ENCODE data around the gene CNNM3. TPM values are rescaled to one million over a fixed set of nuclear protein-coding genes. Genes with fewer than 3 reads are reported as not detected.

The CNNM3 gene
- total RNA-seq, 1 donor from 2014 or later = 25.7 TPM

- intact Hi-C loops (cut with micrococcal nuclease) = loop anchor here (1.0 kb wide), 2 partner anchors 19 to 22 kb away; partner anchors contain the start of gene CNNM3
These were observed 22.6 kb downstream of the CNNM3 start for GRCh38 chr2:96838345-96839292.

DNA sequence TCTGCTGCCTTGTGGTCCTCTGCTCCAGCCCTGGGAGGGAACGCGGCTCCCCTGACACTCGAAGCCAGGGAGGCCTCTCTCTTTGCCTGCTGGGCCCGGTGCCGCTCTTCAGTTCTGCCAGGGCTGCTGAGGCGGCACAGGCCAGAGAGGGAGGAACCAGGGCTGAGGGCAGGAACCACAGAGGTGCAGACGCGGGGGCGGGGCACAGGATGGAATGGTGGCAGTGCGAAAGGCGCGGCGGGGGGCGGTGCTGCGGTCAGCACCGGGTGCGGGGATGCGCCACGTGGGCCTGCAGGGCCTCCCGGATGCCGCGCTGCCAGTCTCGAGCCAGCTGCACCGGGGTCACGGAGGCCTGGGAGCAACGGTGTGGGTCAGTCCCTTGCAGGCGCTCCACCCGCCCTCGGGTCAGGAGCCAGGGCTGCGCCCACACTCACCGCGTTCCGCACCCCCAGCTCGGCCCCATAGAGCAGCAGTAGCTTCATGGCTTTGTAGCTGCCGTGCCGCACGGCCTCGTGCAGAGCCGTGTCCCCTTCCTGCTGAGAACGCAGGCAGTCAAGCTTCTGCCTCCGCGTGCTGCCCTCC lies 23.3 kb downstream of the CNNM3 start:
- intact Hi-C loops (cut with micrococcal nuclease) = loop anchor here (1.0 kb wide), 2 partner anchors 18 to 23 kb away; partner anchors contain the start of gene CNNM3

- intact Hi-C loops (cut with micrococcal nuclease) = loop anchor here (1.0 kb wide), 2 partner anchors 17 to 24 kb away; partner anchors contain the start of gene CNNM3
These were observed 24.1 kb downstream of the CNNM3 start for GRCh38 chr2:96839875-96840850.

GRCh38 chr2:96841701-96842495 lies 25.8 kb downstream of the CNNM3 start:
- intact Hi-C loops (cut with micrococcal nuclease) = no loop called here

GRCh38 chr2:96842600-96842999 lies 26.5 kb downstream of the CNNM3 start:
- intact Hi-C loops (cut with micrococcal nuclease) = no loop called here

- intact Hi-C loops (cut with micrococcal nuclease) = no loop called here
These were observed 27.6 kb downstream of the CNNM3 start, which contains the start of gene ANKRD23 for GRCh38 chr2:96843538-96844268. Gene ANKRD23 (minus strand): TSS chr2:96844021. CDS start chr2:96843992, 29 bp downstream.

- intact Hi-C loops (cut with micrococcal nuclease) = no loop called here
These were observed 28.3 kb downstream of the CNNM3 start for GRCh38 chr2:96844405-96844808.

DNA sequence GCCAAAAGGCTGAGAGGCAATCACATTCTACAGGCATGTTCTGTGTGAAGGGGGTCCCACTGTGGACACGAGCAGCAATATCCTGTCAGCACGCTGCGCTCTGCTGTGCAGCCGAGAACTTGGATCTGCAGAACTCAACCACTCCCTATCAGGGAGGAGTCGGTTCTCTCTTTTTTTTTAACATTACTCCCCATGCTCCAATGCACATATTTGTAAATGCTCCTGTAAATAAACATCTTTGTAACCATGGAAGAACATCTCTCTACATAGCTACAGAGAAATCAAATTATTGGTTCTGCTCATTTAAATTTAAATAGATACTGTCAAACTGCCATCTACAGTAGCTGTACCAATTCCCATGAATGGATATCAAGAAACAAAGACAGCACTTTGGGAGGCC lies 30.8 kb downstream of the CNNM3 start:
- intact Hi-C loops (cut with micrococcal nuclease) = no loop called here

- intact Hi-C loops (cut with micrococcal nuclease) = no loop called here
These were observed 31.5 kb downstream of the CNNM3 start for GRCh38 chr2:96847586-96847985.

- intact Hi-C loops (cut with micrococcal nuclease) = no loop called here
These were observed 32.2 kb downstream of the CNNM3 start for GRCh38 chr2:96848264-96848663.

DNA sequence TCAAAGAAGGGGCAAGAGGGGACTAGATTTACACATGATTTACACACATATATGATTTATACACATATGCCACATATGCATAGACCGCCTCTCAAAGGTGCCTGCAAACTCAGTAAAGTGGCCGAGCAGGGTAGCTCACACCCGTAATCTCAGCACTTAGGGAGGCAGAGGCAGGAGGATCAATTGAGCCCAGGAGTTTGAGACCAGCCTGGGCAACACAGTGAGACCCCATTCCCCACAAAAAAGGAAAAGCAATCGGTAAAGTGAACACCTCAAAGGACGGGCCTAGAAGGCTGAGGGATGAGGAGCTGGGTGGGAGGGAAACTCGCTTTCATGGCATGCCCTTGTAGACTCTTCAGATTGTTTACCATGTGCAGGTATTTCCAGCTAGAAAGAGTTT lies 36.6 kb downstream of the CNNM3 start:
- intact Hi-C loops (cut with micrococcal nuclease) = no loop called here

DNA sequence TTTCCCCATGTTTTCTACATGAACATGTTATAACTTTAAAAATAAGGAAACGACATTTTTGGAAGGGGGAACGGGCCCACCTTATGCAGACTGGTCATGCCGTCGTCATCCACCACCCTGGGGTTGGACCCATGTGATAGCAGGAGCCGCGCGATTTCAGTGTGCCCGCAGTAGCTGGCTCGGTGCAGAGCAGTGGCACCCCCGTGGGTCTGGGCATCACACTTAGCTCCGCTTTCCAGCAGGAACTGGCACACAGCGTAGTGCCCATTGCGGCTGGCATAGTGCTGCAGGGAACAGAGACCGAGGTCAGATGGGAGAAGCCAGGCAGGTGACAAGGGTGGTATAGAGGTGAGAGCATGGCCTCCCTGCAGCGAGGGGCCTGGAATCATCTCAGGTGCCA lies 37.3 kb downstream of the CNNM3 start:
- intact Hi-C loops (cut with micrococcal nuclease) = no loop called here

- intact Hi-C loops (cut with micrococcal nuclease) = loop anchor here (1.0 to 5.0 kb wide), 4 partner anchors 18 to 320 kb away; partner anchors contain the start of genes ARID5A and KANSL3
These were observed 41.0 kb downstream of the CNNM3 start for GRCh38 chr2:96856776-96857666.

DNA sequence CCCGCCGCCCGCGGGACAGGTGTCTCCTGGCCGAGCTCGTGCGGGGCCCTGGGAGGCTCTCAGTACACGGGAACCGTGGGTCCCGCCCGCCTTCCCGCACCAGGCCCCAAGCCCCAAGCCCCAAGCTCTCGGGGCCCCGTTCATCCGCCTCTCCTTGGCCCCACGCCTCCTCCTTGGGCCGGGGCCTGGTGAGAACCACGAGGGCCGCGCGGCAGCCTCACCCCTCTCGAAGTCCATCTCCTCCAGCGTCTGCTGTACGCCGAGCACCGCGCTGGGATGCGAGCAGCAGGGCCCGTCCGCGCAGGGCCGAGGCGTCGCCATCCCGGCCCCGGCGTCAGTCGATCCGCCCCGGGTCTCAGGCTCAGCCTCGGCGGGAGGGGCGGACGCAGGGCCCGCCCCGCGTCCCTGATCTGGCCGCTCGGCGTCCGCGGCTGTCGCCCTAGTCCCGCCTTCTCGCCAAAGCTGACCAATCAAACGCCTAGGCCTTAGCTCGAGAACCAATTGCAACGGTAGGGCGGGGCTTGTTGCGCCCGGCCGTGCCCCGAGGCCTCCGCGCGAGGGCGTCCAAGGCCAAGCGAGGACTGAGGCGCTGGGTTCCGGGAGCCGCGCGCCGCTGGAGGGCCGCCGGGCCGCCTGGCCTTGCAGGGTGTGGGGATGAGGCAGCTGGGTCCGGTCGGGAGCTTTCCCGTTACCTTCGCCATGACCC lies 41.8 kb downstream of the CNNM3 start, which contains the start of gene ANKRD39:
TSS of gene ANKRD39 (minus strand) at position 350 of the 706 bp plus-strand sequence. CDS start at position 321, 29 bp downstream.
- intact Hi-C loops (cut with micrococcal nuclease) = loop anchor here (1.0 to 5.0 kb wide), 12 partner anchors 10 to 593 kb away; partner anchors contain the start of genes ARID5A, CNNM3, KANSL3 and LMAN2L

- intact Hi-C loops (cut with micrococcal nuclease) = loop anchor here (2.0 to 5.0 kb wide), 5 partner anchors 96 to 594 kb away; partner anchors contain the start of genes ARID5A, KANSL3 and TMEM127
These were observed 43.1 kb downstream of the CNNM3 start for GRCh38 chr2:96859099-96859649.

GRCh38 chr2:96859681-96860064 lies 43.6 kb downstream of the CNNM3 start:
- intact Hi-C loops (cut with micrococcal nuclease) = loop anchor here (2.0 to 5.0 kb wide), 5 partner anchors 97 to 595 kb away; partner anchors contain the start of genes ARID5A, KANSL3 and TMEM127
